WTC11 (cell line): ENCODE data around the gene RPS3.

Source experiments
- RORB ChIP-seq: fragments of 250-450 bp; sonication (Bioruptor Pico); IDR thresholded peaks from 2 replicates; pipeline ENCODE4 v1.9.0; 2021; ENCODE audit warnings: mild to moderate bottlenecking
- TP53 ChIP-seq: sonication (generic); formaldehyde crosslinking; IDR thresholded peaks from 2 replicates; pipeline ENCODE4 v1.8.1; 2023; ENCODE audit warnings: mild to moderate bottlenecking, missing genetic modification reagents
- TF ChIP-seq, protein P1 (sequence below): fragments of 200-600 bp; IDR thresholded peaks from 2 replicates; pipeline ENCODE4 v1.8.0; 2022; ENCODE audit warnings: antibody characterized with exemption

DNA sequence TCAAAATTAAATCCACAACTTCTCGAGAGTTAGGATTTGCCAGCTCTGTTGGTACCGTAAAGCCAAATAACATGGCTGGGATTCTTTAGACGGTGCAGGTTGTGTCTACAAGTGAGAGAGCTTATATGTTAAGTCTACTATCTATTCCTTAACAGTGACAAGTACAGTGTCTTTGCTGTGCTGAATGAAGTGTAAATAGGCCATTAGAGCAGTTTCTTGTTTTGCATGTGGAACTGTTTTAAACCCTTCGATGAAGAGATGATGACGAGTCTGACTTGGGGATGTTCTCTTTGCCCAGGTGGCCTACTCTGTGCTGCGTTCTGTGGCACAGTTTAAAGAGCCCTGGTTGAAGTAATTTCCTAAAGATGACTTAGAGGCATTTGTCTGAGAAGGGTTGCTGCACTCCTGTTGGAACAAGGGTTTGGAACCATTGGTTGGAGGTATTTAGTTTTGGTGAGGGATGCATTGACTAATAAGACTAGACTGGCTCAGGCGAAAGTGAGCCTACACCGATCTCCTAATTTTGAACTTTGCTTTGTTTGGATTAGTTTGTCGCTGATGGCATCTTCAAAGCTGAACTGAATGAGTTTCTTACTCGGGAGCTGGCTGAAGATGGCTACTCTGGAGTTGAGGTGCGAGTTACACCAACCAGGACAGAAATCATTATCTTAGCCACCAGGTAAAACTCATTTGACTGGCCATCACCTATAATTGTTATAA is 988 bp downstream of the RPS3 start:
- TF ChIP-seq, protein P1, sequence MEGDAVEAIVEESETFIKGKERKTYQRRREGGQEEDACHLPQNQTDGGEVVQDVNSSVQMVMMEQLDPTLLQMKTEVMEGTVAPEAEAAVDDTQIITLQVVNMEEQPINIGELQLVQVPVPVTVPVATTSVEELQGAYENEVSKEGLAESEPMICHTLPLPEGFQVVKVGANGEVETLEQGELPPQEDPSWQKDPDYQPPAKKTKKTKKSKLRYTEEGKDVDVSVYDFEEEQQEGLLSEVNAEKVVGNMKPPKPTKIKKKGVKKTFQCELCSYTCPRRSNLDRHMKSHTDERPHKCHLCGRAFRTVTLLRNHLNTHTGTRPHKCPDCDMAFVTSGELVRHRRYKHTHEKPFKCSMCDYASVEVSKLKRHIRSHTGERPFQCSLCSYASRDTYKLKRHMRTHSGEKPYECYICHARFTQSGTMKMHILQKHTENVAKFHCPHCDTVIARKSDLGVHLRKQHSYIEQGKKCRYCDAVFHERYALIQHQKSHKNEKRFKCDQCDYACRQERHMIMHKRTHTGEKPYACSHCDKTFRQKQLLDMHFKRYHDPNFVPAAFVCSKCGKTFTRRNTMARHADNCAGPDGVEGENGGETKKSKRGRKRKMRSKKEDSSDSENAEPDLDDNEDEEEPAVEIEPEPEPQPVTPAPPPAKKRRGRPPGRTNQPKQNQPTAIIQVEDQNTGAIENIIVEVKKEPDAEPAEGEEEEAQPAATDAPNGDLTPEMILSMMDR = no peak
- no peak for TF ChIP-seq TP53
- TF ChIP-seq RORB (CRISPR knock-in tag) = no peak
